ENCODE data around the gene RRP8.

The RRP8 gene

DNA sequence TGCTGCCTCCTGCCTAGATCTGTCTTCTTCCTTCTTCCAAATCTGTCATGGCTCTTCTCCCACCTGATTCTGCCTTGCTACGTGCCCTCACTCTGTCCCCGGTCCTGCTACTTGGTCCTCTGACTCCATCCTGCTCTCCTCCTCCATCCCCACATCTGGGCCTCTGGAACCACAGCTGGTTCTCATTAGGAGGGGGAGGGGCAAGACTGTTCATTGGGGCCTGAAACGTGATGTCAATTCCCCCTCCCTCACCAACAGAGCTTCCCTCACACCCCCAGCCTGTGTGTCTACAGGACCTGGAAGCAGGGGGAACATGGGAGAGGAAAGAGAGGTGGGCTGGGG lies 43.1 kb upstream of the RRP8 start:
- peak overlapping the region; percentile 63 for H3K4me3 ChIP-seq (ENCODE audit: low read length)
- H3K27ac ChIP-seq (ENCODE audit: low read length): peak overlapping the region; percentile 65
- H3K27me3 ChIP-seq (ENCODE audit: low read depth, low read length): peaks cover 19% of the 10 kb centered on the region; the same call in 1 of the 2 replicates
- peak overlapping the region; percentile 60 for H2AFZ ChIP-seq (ENCODE audit: low read depth, low read length)
- H3K9me3 ChIP-seq (ENCODE audit: insufficient read depth, low read length): no peaks in the 10 kb centered on the region
- H3K4me2 ChIP-seq (ENCODE audit: low read length): peak overlapping the region; percentile 80
- peaks cover 27% of the 10 kb centered on the region for H3K4me1 ChIP-seq (ENCODE audit: low read length)
- peak overlapping the region; percentile 63 for H3K9ac ChIP-seq (ENCODE audit: low read length)
- TF ChIP-seq, protein P1, sequence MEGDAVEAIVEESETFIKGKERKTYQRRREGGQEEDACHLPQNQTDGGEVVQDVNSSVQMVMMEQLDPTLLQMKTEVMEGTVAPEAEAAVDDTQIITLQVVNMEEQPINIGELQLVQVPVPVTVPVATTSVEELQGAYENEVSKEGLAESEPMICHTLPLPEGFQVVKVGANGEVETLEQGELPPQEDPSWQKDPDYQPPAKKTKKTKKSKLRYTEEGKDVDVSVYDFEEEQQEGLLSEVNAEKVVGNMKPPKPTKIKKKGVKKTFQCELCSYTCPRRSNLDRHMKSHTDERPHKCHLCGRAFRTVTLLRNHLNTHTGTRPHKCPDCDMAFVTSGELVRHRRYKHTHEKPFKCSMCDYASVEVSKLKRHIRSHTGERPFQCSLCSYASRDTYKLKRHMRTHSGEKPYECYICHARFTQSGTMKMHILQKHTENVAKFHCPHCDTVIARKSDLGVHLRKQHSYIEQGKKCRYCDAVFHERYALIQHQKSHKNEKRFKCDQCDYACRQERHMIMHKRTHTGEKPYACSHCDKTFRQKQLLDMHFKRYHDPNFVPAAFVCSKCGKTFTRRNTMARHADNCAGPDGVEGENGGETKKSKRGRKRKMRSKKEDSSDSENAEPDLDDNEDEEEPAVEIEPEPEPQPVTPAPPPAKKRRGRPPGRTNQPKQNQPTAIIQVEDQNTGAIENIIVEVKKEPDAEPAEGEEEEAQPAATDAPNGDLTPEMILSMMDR (IDR thresholded peaks at IDR 0.05; ENCODE audit: low read depth, low read length): no peak
- no peak for TF ChIP-seq EZH2phosphoT487 (IDR thresholded peaks at IDR 0.05; ENCODE audit: low read depth)
- no peaks in the 10 kb centered on the region for H3K36me3 ChIP-seq (replicated peaks; ENCODE audit: low read depth, low read length)
- H3K79me2 ChIP-seq (ENCODE audit: low read length): no peaks in the 10 kb centered on the region
- no peaks in the 10 kb centered on the region for H4K20me1 ChIP-seq (ENCODE audit: insufficient read depth, low read length)

DNA sequence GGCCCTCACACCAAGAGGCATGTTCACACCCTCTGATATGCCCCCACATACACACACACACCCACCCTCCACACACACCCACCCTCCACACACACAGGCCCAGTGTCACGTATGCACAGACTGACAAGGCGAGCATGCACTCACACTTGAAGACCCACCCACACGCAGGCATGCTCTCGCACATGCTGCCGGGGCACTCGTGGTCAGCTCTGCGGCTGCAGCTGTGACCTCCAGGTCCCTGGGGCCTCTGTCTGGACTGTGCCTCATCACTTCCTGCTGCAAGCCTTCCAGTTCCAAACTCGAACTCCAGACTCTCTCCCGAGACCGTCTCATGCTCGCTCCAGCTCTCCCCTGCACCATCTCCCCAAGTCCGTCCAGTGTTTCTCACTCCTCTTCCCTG lies 42.7 kb upstream of the RRP8 start:
- Histone ChIP-seq H3K4me2 (ENCODE audit: low read length) (peak overlapping the region; percentile 80), H4K20me1 (ENCODE audit: insufficient read depth, low read length) (no peaks in the 10 kb centered on the region), H3K9ac (ENCODE audit: low read length) (no peak overlapping the region), H3K4me1 (ENCODE audit: low read length) (peaks cover 27% of the 10 kb centered on the region), H3K9me3 (ENCODE audit: insufficient read depth, low read length) (no peaks in the 10 kb centered on the region), H3K27me3 (ENCODE audit: low read depth, low read length) (0 out of 2 replicates have a peak, but pooled peaks cover 14% of the 10 kb centered on the region), H3K79me2 (ENCODE audit: low read length) (no peaks in the 10 kb centered on the region), H3K36me3 (replicated peaks; ENCODE audit: low read depth, low read length) (no peaks in the 10 kb centered on the region), H3K27ac (ENCODE audit: low read length) (no peak overlapping the region), H2AFZ (ENCODE audit: low read depth, low read length) (no peak overlapping the region), H3K4me3 (ENCODE audit: low read length) (no peak overlapping the region)
- TF ChIP-seq EZH2phosphoT487 (IDR thresholded peaks at IDR 0.05; ENCODE audit: low read depth): no peak
- TF ChIP-seq, protein P1 (IDR thresholded peaks at IDR 0.05; ENCODE audit: low read depth, low read length): no peak

DNA sequence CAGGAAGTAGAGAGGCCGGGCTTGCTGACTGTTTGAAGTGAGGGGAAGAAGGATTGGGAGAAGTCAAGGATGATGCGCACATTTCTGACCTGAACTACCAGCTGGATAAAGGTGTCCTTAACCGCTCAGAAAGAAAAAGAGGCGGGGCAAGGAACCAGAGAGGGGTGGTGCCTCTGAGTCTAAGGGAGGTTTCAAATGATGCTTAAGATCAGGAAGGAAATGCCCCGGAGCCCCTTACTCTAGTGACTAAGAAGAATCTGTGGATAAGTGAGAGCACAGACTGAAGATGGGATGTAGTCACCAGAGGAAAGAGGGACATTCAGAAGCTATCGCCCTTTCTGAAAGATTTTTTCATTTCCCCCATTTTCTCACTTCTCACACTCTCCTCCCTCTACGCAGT lies 39.5 kb upstream of the RRP8 start:
- no peaks in the 10 kb centered on the region for H4K20me1 ChIP-seq (ENCODE audit: insufficient read depth, low read length)
- no peak overlapping the region for H3K9ac ChIP-seq (ENCODE audit: low read length)
- no peaks in the 10 kb centered on the region for H3K79me2 ChIP-seq (ENCODE audit: low read length)
- TF ChIP-seq, protein P1 (IDR thresholded peaks at IDR 0.05; ENCODE audit: low read depth, low read length): no peak
- TF ChIP-seq EZH2phosphoT487 (IDR thresholded peaks at IDR 0.05; ENCODE audit: low read depth): no peak
- H3K36me3 ChIP-seq (replicated peaks; ENCODE audit: low read depth, low read length): no peaks in the 10 kb centered on the region
- no peak overlapping the region for H3K4me2 ChIP-seq (ENCODE audit: low read length)
- no peak overlapping the region for H2AFZ ChIP-seq (ENCODE audit: low read depth, low read length)
- peaks cover 20% of the 10 kb centered on the region for H3K4me1 ChIP-seq (ENCODE audit: low read length)
- H3K27me3 ChIP-seq (ENCODE audit: low read depth, low read length): 0 out of 2 replicates have a peak, but pooled peaks cover 9% of the 10 kb centered on the region
- H3K9me3 ChIP-seq (ENCODE audit: insufficient read depth, low read length): no peaks in the 10 kb centered on the region
- no peak overlapping the region for H3K4me3 ChIP-seq (ENCODE audit: low read length)
- H3K27ac ChIP-seq (ENCODE audit: low read length): no peak overlapping the region

DNA sequence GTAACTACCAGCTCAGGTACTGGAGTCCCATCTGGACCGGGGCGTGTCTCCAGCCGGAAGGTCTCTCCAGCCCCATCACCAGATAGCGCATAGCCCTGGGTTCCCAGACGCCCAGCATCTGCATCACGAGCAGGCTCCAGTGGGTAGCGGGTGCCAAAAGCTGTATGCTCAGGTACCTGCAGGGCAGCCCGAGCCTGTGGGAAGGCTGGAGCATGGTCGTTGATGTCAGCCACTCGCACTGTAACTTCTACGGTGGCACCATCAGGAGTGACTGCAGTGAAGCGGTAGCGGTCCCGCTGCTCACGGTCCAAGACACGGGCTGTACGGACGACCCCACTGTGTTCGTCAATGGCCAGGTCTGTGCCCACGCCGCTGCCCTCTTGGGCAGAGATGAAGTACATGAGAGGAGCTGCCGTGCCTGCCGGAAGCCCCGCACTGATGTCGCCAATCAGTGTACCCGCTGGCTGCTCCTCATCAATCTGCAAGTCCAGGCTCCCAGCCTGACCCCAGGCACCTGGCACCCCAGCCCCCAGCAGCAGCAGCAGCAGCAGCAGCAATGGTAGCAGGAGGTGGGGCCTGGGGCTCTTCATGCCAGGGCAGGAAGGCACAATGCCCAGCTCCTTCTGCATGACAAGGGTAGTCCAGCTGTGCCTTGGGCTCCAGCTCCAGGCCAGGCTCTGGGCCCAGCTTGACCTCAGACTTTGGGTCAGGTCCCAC lies 37.7 kb upstream of the RRP8 start:
- H2AFZ ChIP-seq (ENCODE audit: low read depth, low read length): no peak overlapping the region
- no peak overlapping the region for H3K9ac ChIP-seq (ENCODE audit: low read length)
- TF ChIP-seq, protein P1 (IDR thresholded peaks at IDR 0.05; ENCODE audit: low read depth, low read length): no peak
- no peak for TF ChIP-seq EZH2phosphoT487 (IDR thresholded peaks at IDR 0.05; ENCODE audit: low read depth)
- no peaks in the 10 kb centered on the region for H3K36me3 ChIP-seq (replicated peaks; ENCODE audit: low read depth, low read length)
- 0 out of 2 replicates have a peak, but pooled peaks cover 9% of the 10 kb centered on the region for H3K27me3 ChIP-seq (ENCODE audit: low read depth, low read length)
- H4K20me1 ChIP-seq (ENCODE audit: insufficient read depth, low read length): no peaks in the 10 kb centered on the region
- no peaks in the 10 kb centered on the region for H3K79me2 ChIP-seq (ENCODE audit: low read length)
- H3K4me1 ChIP-seq (ENCODE audit: low read length): peaks cover 2% of the 10 kb centered on the region
- H3K4me2 ChIP-seq (ENCODE audit: low read length): no peak overlapping the region
- H3K9me3 ChIP-seq (ENCODE audit: insufficient read depth, low read length): no peaks in the 10 kb centered on the region
- no peak overlapping the region for H3K4me3 ChIP-seq (ENCODE audit: low read length)
- no peak overlapping the region for H3K27ac ChIP-seq (ENCODE audit: low read length)
